ENCODE results near the gene TENM3.
"Not testable (repeated sequence)": the region's sequence is repeated elsewhere in the genome, so short reads cannot be mapped to it uniquely, and the experiment has no call there.

TENM3 gene

GRCh38 chr4:182804131-182804530, 560.9 kb downstream of the TENM3 start:
- in situ Hi-C loops (cut with MboI; ENCODE audit: low sequenced_read_pairs), result no loop called here

GRCh38 chr4:182805321-182805720, 562.1 kb downstream of the TENM3 start:
- in situ Hi-C loops (cut with MboI; ENCODE audit: low sequenced_read_pairs), result no loop called here

- in situ Hi-C loops (cut with MboI; ENCODE audit: low sequenced_read_pairs), result no loop called here
Measured at GRCh38 chr4:182805750-182806149, 562.5 kb downstream of the TENM3 start.

- in situ Hi-C loops (cut with MboI; ENCODE audit: low sequenced_read_pairs), result no loop called here
Measured at GRCh38 chr4:182806259-182807252, 563.4 kb downstream of the TENM3 start.

GRCh38 chr4:182807346-182807745, 564.1 kb downstream of the TENM3 start:
- in situ Hi-C loops (cut with MboI; ENCODE audit: low sequenced_read_pairs), result no loop called here

- in situ Hi-C loops (cut with MboI; ENCODE audit: low sequenced_read_pairs), result no loop called here
Measured at GRCh38 chr4:182807767-182808548, 564.8 kb downstream of the TENM3 start.

- in situ Hi-C loops (cut with MboI; ENCODE audit: low sequenced_read_pairs), result no loop called here
Measured at GRCh38 chr4:182808673-182809416, 565.6 kb downstream of the TENM3 start.

GRCh38 chr4:182809417-182810102, 566.4 kb downstream of the TENM3 start:
- in situ Hi-C loops (cut with MboI; ENCODE audit: low sequenced_read_pairs), result no loop called here

GRCh38 chr4:182810103-182810615, 567.0 kb downstream of the TENM3 start:
- in situ Hi-C loops (cut with MboI; ENCODE audit: low sequenced_read_pairs), result no loop called here

- in situ Hi-C loops (cut with MboI; ENCODE audit: low sequenced_read_pairs), result no loop called here
Measured at GRCh38 chr4:182812916-182813315, 569.7 kb downstream of the TENM3 start.

- in situ Hi-C loops (cut with MboI; ENCODE audit: low sequenced_read_pairs), result not testable (repeated sequence)
Measured at GRCh38 chr4:182814065-182814464, 570.9 kb downstream of the TENM3 start.

GRCh38 chr4:182818926-182819730, 575.9 kb downstream of the TENM3 start:
- in situ Hi-C loops (cut with MboI; ENCODE audit: low sequenced_read_pairs), result no loop called here

GRCh38 chr4:182819751-182820150, 576.5 kb downstream of the TENM3 start:
- in situ Hi-C loops (cut with MboI; ENCODE audit: low sequenced_read_pairs), result no loop called here

- in situ Hi-C loops (cut with MboI; ENCODE audit: low sequenced_read_pairs), result no loop called here
Measured at GRCh38 chr4:182822554-182822953, 579.4 kb downstream of the TENM3 start.

GRCh38 chr4:182823576-182823975, 580.4 kb downstream of the TENM3 start:
- in situ Hi-C loops (cut with MboI; ENCODE audit: low sequenced_read_pairs), result no loop called here

- in situ Hi-C loops (cut with MboI; ENCODE audit: low sequenced_read_pairs), result no loop called here
Measured at GRCh38 chr4:182825003-182825402, 581.8 kb downstream of the TENM3 start.

- in situ Hi-C loops (cut with MboI; ENCODE audit: low sequenced_read_pairs), result no loop called here
Measured at GRCh38 chr4:182825786-182826185, 582.6 kb downstream of the TENM3 start.

GRCh38 chr4:182826391-182826790, 583.2 kb downstream of the TENM3 start:
- in situ Hi-C loops (cut with MboI; ENCODE audit: low sequenced_read_pairs), result no loop called here

GRCh38 chr4:182827166-182827565, 584.0 kb downstream of the TENM3 start:
- in situ Hi-C loops (cut with MboI; ENCODE audit: low sequenced_read_pairs), result no loop called here
